GM12878 (cell line): ENCODE results near the gene USF1. TPM values are rescaled to one million over a fixed set of nuclear protein-coding genes. Genes with fewer than 3 reads are reported as not detected.

Source experiments
- ATAC-seq: fragments of 200-7000 bp; cut with Tn5 transposase; 3 replicates; pipeline ENCODE4 v1.9.1; 2020; ENCODE audit warnings: mild to moderate bottlenecking, moderate library complexity
- BruUV-seq: library from RNA; stranded (reverse); fragments of 400-500 nt; replicated peaks from 2 replicates; lab custom pipeline; 2021; lab: Mats Ljungman, UMichigan
- CTCF ChIA-PET: fragments of 300-600 bp; sonication (Branson Sonifier 250); formaldehyde crosslinking; extraction: SDS; loops from one replicate; lab custom pipeline; 2021; ENCODE audit warnings: inconsistent platforms; lab: Yijun Ruan, JAX
- POLR2A ChIA-PET: fragments of 350-600 bp; formaldehyde crosslinking; extraction: SDS; loops from one replicate; lab custom pipeline; 2021; ENCODE audit warnings: inconsistent platforms; lab: Charles Lee
- RAD21 ChIA-PET: fragments of 300-600 bp; sonication (Branson Sonifier 250); formaldehyde crosslinking; loops from one replicate; lab custom pipeline; 2023; ENCODE audit warnings: antibody characterized with exemption; ENCODE audit not compliant: unreplicated experiment; lab: Charles Lee
- SMC1A ChIA-PET: fragments of 300-600 bp; sonication (Branson Sonifier 250); formaldehyde crosslinking; loops from one replicate; lab custom pipeline; 2023; ENCODE audit not compliant: unreplicated experiment, uncharacterized antibody; lab: Charles Lee
- DNase-seq: peaks from one replicate; pipeline ENCODE4 v3.0.0-alpha.2; 2011; ENCODE audit warnings: low read depth, low spot score
- FAIRE-seq: peaks from 3 replicates; lab custom pipeline; 2011; peaks lifted over from hg19 to GRCh38; lab: Jason Lieb, UNC
- H2AFZ ChIP-seq: 2 replicates; pipeline ENCODE4 v1.6.0; 2011; ENCODE audit warnings: low read depth, low read length, control low read depth; ENCODE audit not compliant: control insufficient read depth
- H3K27ac ChIP-seq: 2 replicates; pipeline ENCODE4 v1.5.1; 2011; ENCODE audit warnings: control low read depth; ENCODE audit not compliant: control insufficient read depth, insufficient read depth
- H3K27me3 ChIP-seq, 2 experiments: replicated peaks in 1 of 2; 2 replicates each; pipeline versions ENCODE4 v1.6.0 to v1.6.1; 2011; ENCODE audit warnings: low read length in 1 of 2; ENCODE audit not compliant: control insufficient read depth in 2 of 2, insufficient read depth in 2 of 2
- H3K36me3 ChIP-seq, 2 experiments: 2 replicates each; pipeline ENCODE4 v1.5.1; 2011; ENCODE audit warnings: low read length in 1 of 2; ENCODE audit not compliant: control insufficient read depth in 2 of 2, insufficient read depth in 2 of 2
- H3K4me1 ChIP-seq: 2 replicates; pipeline ENCODE4 v1.6.1; 2011; ENCODE audit warnings: mild to moderate bottlenecking, low read length, moderate library complexity, mixed read lengths; ENCODE audit not compliant: control insufficient read depth, insufficient read depth
- H3K4me2 ChIP-seq: 2 replicates; pipeline ENCODE4 v1.6.0; 2011; ENCODE audit warnings: control low read depth; ENCODE audit not compliant: control insufficient read depth, insufficient read depth
- H3K4me3 ChIP-seq: fragments of 200-600 bp; sonication (generic); 2 replicates; pipeline ENCODE4 v1.5.1; 2016
- H3K79me2 ChIP-seq: 2 replicates; pipeline ENCODE4 v1.6.0; 2011; ENCODE audit warnings: low read length; ENCODE audit not compliant: control insufficient read depth, insufficient read depth
- H3K9ac ChIP-seq: 2 replicates; pipeline ENCODE4 v1.8.0; 2011; ENCODE audit warnings: low read length, control low read depth, mixed read lengths; ENCODE audit not compliant: control insufficient read depth, insufficient read depth
- H3K9me3 ChIP-seq: replicated peaks from 3 replicates; pipeline ENCODE4 v1.5.1; 2011; ENCODE audit warnings: mild to moderate bottlenecking, low read length; ENCODE audit not compliant: control insufficient read depth, insufficient read depth
- H4K20me1 ChIP-seq: 2 replicates; pipeline ENCODE4 v1.6.0; 2011; ENCODE audit not compliant: control insufficient read depth, insufficient read depth
- ASH2L ChIP-seq: fragments of 300-600, 200-600 bp; sonication (generic); IDR thresholded peaks from 2 replicates; pipeline ENCODE4 v1.6.1; 2017; ENCODE audit warnings: low read depth, mild to moderate bottlenecking, borderline replicate concordance
- ATF2 ChIP-seq: IDR thresholded peaks from 2 replicates; pipeline ENCODE4 v1.6.1; 2012; ENCODE audit warnings: low read length, inconsistent platforms
- ATF3 ChIP-seq: IDR thresholded peaks from 2 replicates; pipeline ENCODE4 v1.6.1; 2011; ENCODE audit warnings: low read depth, mild to moderate bottlenecking, low read length, moderate library complexity, borderline replicate concordance; ENCODE audit errors: extremely low read depth
- CREB1 ChIP-seq: IDR thresholded peaks from 2 replicates; pipeline ENCODE4 v1.6.1; 2012; ENCODE audit warnings: low read depth, mild to moderate bottlenecking, inconsistent platforms
- MTA2 ChIP-seq: fragments of 450-650 bp; IDR thresholded peaks from 2 replicates; pipeline ENCODE4 v1.6.1; 2016; ENCODE audit warnings: low read depth, mild to moderate bottlenecking, moderate library complexity
- NFYA ChIP-seq: IDR thresholded peaks from 2 replicates; pipeline ENCODE4 v1.6.1; 2011; ENCODE audit warnings: low read depth, mild to moderate bottlenecking, low read length, improper control_type of control experiment, borderline replicate concordance
- NR2C1 ChIP-seq: fragments of 450-650 bp; IDR thresholded peaks from 2 replicates; pipeline ENCODE4 v1.6.1; 2017; ENCODE audit warnings: antibody characterized with exemption, mild to moderate bottlenecking, moderate library complexity
- SIN3A ChIP-seq: IDR thresholded peaks from 2 replicates; pipeline ENCODE4 v1.6.1; 2012; ENCODE audit warnings: low read depth, low read length, improper control_type of control experiment
- TARDBP ChIP-seq: IDR thresholded peaks from 2 replicates; pipeline ENCODE4 v1.6.1; 2016; ENCODE audit warnings: borderline replicate concordance
- TCF3 ChIP-seq: IDR thresholded peaks from 2 replicates; pipeline ENCODE4 v1.6.1; 2012; ENCODE audit warnings: low read depth, mild to moderate bottlenecking, low read length, borderline replicate concordance; ENCODE audit not compliant: insufficient read depth
- ZBED1 ChIP-seq: IDR thresholded peaks from 2 replicates; pipeline ENCODE4 v1.6.1; 2016; ENCODE audit warnings: borderline replicate concordance
- ZNF217 ChIP-seq: fragments of 450-650 bp; IDR thresholded peaks from 2 replicates; pipeline ENCODE4 v1.6.1; 2017; ENCODE audit warnings: antibody characterized with exemption, mild to moderate bottlenecking
- WGBS: methylation state at CpG from one replicate; pipeline ENCODE4 v1.1.6; 2016; ENCODE audit warnings: low lambda C conversion rate; ENCODE audit not compliant: insufficient replicate concordance, insufficient coverage; ENCODE audit errors: missing lambda C conversion rate; 5-methylcytosine and 5-hydroxymethylcytosine counted together
- in situ Hi-C: fragments of 300-500 bp; cut with MboI; formaldehyde crosslinking; loops from 9 replicates; pipeline ENCODE4 v1.14.3; 2018; ENCODE audit warnings: mixed read lengths
- intact Hi-C: fragments of 100-400 bp; cut with micrococcal nuclease; formaldehyde crosslinking; loops from one replicate; pipeline ENCODE4 v1.14.2; 2022; ENCODE audit not compliant: unreplicated experiment
- polyA plus RNA-seq, 11 experiments: library from polyadenylated mRNA; depleted of rRNA in 4 of 11; unstranded in 6 of 11; stranded (reverse) in 5 of 11; fragments of >200 nt; fragmentation: Nextera tagmentation in 4 of 11; fragmentation: Illumina TruSeq in 1 of 11; extraction: Ambion mirVana in 4 of 11; extraction: Trizol in 1 of 11; gene quantifications; 1 replicate in 1 of 11; 2 replicates in 10 of 11; pipeline versions ENCODE4 v1.2.1 to v1.2.3, GENCODE V29; 2011 to 2016; ENCODE audit warnings: inconsistent platforms in 2 of 11, missing spikeins in 2 of 11, low read depth in 1 of 11
- total RNA-seq, 4 experiments: library from RNA; depleted of rRNA in 3 of 4; stranded (reverse); fragments of >200 nt in 3 of 4; fragmentation: Illumina TruSeq in 1 of 4; extraction: Trizol in 1 of 4; gene quantifications; 2 replicates each; pipeline versions ENCODE4 v1.2.1 to v1.2.3, GENCODE V29; 2013 to 2021

USF1 gene
- total and polyA plus RNA-seq, 10 of the 15 experiments (the other 5 are each of a cell fraction or from before 2014, with no cell fraction given), result 9.4 to 92.1 (median 53.5) TPM

GRCh38 chr1:161061419-161061818 lies 15.6 kb upstream of the USF1 start:
- H3K36me3 ChIP-seq, result peaks cover 2 to 9% of the 10 kb centered on the region in 2 experiments; a peak in 2 of 4 replicates
- peaks cover 4% of the 10 kb centered on the region; the same call in 1 of the 2 replicates for H4K20me1 ChIP-seq
- 94% methylated on average over 4 of the region's 4 CpGs for WGBS
- no peak for FAIRE-seq
- CTCF ChIA-PET, result interaction anchor here (0.8 to 2.4 kb wide), 5 partner anchors 14 to 105 kb away, joined by 3 to 11 read pairs (median 4); partner anchors contain the start of genes PPOX and TSTD1
- in situ Hi-C loops, result no loop called here
- H3K4me3 ChIP-seq, result no peak overlapping the region
- peaks cover 41% of the 10 kb centered on the region for H3K79me2 ChIP-seq
- BruUV-seq, result no TSS peak
- no peaks in the 10 kb centered on the region for H3K27me3 ChIP-seq
- no peak overlapping the region for H3K9ac ChIP-seq
- no peak overlapping the region for H3K4me2 ChIP-seq
- H2AFZ ChIP-seq, result no peak overlapping the region
- TF ChIP-seq ZBED1 (no peak), TCF3 (no peak), CREB1 (no peak), NFYA (no peak), ATF3 (no peak), NR2C1 (no peak), ZNF217 (no peak), MTA2 (no peak), ATF2 (no peak), TARDBP (no peak), SIN3A (no peak), ASH2L (no peak)
- TF ChIP-seq, all 136 proteins: peak for 0
- ChIA-PET POLR2A (interaction anchor here (0.6 to 1.3 kb wide), 5 partner anchors 8 to 109 kb away, joined by 3 to 5 read pairs (median 3); partner anchors contain the start of genes ARHGAP30, NIT1 and PFDN2), SMC1A (interaction anchor here (1.5 to 2.5 kb wide), 3 partner anchors 21 to 66 kb away, joined by 4 to 7 read pairs (median 4); partner anchors contain the start of gene KLHDC9), RAD21 (interaction anchor here (1.0 kb wide), 1 partner anchor 20 kb away, joined by 3 read pairs; no protein-coding TSS in a partner anchor)
- H3K9me3 ChIP-seq, result no peaks in the 10 kb centered on the region
- DNase-seq, result no peak
- ATAC-seq, result no peak
- H3K4me1 ChIP-seq, result peaks cover 9% of the 10 kb centered on the region; the same call in 1 of the 2 replicates
- H3K27ac ChIP-seq, result no peak overlapping the region
- intact Hi-C loops, result no loop called here
